Middle frontal gyrus (tissue), 1 donor: ENCODE data around the gene PIAS4.

Experiments
- DNase-seq: peaks from one replicate; pipeline ENCODE4 v3.0.0-alpha.2; 2015; ENCODE audit warnings: low spot score; ENCODE audit errors: extremely low spot score

PIAS4 gene

GRCh38 chr19:4018775-4019504, 11.4 kb downstream of the PIAS4 start:
- no peak for DNase-seq

DNA sequence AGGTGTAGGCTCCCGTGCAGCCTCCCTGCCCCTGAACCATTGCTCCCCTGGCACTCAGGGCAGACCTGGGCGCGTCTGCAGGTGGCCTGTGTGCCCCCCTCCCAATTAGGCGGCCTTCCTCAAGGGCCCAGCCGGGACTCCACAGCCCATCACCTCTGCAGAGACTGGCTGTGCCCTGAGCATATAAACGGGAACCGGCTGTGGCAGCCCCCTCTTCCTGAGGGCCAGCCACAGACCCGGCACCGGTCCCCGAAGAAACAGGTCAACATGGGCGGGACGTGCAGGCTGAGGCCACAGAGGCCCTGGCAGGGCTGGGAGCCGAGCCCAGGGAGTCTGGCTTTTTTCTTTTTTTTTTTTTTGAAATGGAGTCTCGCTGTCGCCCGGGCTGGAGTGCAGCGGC, 12.0 kb downstream of the PIAS4 start:
- no peak for DNase-seq

DNA sequence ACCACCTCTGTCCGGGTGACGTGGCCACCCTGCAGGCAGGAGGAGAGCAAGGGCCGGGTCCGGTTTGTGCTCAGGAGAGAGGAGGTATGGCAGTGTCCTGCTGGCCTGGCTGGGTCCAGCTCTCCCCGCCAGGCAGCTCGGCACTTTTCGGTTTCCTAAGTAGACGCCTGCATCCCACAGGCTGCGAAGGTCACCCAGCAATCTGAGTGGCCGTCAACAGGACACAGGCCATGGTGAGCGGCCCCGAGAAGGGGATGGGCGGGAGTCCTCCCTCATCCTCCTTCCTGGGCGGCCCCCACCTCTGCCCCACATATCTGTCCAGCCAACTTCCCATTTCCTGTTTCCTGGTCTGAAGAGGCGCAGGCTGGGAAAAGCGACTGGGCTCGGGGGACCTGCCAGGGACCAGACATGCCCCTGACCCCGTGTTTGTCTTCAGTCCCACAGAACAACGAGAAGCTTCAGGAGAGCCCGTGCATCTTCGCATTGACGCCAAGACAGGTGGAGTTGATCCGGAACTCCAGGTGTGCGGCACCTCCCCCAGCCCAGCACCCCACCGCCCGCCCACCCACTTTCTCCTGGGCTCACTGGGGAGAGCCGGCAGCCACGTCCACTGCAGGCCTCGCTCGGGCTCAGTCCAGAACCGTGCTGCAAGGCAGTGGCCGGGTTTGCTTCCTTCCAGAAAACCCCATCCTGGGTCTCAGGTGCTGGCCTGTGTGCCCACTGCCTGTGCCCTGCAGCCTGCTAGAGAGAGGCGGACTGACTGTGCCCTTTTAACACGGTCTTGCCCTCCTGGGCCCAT, 16.3 kb downstream of the PIAS4 start:
- DNase-seq, result no peak

DNA sequence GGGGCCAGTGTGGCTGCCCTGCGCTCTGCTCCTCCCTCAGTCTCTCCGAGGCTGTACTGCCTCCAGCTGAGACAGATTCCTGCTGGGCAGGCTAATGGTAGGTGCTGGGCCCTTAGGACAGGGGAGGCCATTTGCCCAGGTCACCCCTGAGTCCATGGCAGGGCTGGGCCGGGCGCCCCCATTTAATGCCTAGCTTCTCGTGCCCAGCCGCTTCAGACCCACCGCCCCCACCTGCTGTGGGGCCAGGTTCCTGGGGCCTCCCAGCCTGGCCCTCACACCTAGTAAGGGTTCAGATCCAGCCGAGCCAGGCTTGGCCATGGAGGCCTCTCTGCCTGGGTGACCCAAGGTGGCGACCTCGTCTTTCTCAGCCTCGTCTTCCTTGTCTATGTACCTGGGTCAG, 17.8 kb downstream of the PIAS4 start:
- no peak for DNase-seq

- no peak for DNase-seq
Measured at GRCh38 chr19:4027146-4027545, 19.6 kb downstream of the PIAS4 start.

- DNase-seq, result no peak
Measured at GRCh38 chr19:4028334-4029246, 21.1 kb downstream of the PIAS4 start.

DNA sequence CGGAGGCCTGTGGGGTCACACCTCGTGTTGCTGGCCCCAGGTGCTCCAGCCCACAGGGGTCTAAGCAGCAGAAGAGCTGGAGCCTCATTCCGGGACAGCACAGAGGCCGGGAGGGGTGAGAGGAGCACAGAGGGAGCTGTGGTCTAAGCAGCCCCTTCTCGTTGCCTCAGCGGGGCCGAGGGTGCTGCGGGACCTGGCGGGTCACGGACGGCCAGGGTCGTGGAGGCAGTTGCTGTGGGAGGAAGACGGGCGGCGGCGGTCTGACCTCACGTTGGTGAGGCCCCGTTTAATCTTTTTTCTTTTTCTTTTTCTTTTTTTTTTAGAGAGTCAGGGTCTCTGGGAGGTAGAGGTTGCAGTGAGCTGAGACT, 21.7 kb downstream of the PIAS4 start:
- DNase-seq, result no peak

DNA sequence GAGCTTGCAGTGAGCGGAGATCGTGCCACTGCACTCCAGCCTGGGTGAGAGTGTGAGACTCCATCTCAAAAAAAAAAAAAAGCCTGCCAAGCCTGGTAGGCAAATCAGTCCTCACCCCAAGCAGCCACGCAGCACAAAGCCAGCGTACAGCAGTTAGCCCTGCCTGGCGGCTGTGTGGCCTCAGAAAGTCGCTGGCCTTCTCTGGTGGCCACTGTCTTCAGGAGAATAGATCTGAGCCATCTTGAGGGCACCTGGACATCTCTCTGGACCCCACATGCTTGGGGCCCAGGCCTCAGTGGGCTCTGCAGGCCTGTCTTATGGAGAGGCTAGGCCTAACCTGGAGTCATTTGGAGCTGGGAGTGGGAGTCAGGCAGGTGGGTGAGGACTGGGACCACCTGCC, 23.0 kb downstream of the PIAS4 start:
- no peak for DNase-seq

DNA sequence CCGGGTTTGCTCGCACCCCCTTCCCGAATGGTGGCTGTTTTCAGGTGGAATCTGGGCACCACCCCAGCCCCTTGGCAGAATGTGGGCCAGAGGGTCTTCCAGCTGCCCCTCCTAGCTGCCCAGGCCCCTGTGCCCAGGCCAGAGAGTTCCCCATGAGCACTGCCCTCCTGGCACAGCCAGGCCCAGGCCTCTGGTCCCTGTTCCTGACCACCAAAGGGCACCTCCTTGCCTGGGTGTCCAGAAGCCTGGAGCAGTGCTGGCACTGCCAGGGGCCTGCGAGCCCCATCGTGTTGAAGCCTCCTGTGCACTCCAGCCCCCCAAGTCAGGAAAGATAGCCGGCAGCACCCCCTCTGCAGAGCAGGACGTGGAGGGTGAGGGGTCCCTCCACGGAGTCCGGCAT, 23.4 kb downstream of the PIAS4 start:
- DNase-seq, result no peak

DNA sequence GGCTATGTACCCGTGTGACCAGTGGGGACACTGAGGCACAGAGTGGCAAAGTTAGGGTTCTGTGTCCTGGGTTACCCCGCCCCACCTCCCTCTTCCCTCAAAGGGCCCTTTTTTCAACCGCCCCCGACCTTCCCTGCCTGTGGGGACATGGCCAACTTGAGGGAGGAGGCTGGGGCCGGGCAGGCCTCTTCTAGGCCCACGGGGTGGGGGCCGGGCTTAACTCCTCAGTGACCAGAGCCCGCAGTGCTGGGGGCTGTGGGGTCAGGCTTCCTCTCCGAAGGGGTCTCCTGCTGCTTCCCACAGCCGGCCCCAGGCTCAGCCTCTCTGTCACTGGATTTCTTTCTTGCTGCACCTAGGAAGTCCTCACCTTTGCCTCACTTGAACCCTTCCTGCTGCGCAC, 23.9 kb downstream of the PIAS4 start:
- DNase-seq, result no peak

DNA sequence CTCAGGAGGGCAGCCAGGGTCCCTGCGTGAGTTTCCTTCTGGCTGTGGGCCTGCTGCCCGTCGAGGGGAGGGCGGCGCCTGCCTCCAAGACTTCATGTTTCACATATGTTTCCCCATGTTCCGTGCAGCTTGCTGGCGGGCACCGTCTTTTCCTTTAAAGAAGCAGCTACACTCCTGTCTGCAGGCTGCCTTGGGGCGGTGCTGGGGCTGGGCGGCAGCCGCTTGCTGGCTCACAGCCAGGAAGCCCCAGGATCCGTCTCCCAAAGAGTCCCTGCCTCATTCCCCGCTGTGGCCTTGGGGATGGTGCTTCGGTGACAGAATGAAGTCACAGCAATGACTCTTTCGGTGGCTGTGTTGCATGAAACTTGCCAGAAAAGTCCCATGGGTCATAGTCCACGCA, 24.9 kb downstream of the PIAS4 start:
- no peak for DNase-seq

GRCh38 chr19:4033028-4033956, 25.8 kb downstream of the PIAS4 start:
- no peak for DNase-seq

GRCh38 chr19:4034048-4035017, 26.8 kb downstream of the PIAS4 start:
- DNase-seq, result peak; percentile 66

DNA sequence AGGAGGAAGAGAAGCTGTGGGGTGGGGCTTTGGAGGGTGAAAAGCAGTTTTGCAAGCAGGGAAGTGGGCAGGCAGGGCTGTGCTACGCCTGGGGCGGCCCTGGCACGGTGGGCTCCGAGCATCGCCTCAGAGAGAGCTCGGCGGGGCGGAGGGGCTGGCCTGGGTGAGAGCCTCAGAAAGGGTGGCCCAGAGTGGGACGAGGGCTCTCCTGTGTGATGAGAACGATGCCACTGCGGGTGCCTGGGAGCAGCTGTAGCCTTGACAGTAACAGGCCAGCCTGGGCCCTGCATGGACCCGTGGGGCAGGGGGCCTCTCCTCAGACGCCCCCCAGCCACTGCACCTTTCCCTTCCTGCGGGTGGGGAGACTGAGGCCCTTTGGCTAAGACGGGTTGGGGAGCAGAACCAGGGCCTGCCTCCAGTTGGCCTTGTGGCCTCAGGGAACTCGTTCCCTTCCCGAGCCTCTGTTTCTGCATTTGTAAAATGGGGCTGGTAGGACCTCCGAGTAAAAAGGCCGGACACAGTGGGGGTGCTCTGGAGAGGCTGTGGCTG, 27.6 kb downstream of the PIAS4 start:
- DNase-seq, result no peak

DNA sequence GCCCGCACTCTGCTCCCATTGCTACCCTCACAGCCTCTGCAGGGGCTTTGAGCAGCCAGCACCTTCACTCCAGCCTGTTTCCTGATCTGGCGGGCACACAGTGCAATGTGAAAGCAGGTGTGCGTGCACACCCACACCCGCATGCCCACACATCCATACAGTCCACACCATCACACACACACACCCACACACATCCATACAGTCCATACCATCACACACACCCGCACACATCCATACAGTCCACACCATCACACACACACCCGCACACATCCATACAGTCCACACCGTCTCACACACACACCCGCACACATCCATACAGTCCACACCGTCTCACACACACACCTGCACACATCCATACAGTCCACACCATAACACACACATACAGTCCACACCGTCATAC, 28.0 kb downstream of the PIAS4 start:
- no peak for DNase-seq

- DNase-seq, result no peak
Measured at GRCh38 chr19:4036576-4037300, 29.2 kb downstream of the PIAS4 start.

GRCh38 chr19:4037301-4037949, 29.9 kb downstream of the PIAS4 start:
- no peak for DNase-seq

- no peak for DNase-seq
Measured at GRCh38 chr19:4038057-4038456, 30.5 kb downstream of the PIAS4 start.
